Endothelial cell of umbilical vein (primary cell): ENCODE data around the gene CELF2. TPM values are rescaled to one million over a fixed set of nuclear protein-coding genes. Genes with fewer than 3 reads are reported as not detected.

Experiments
- BruUV-seq: library from RNA; stranded (reverse); fragments of 400-500 nt; replicated peaks from 2 replicates; lab custom pipeline; 2021; lab: Mats Ljungman, UMichigan
- CTCF ChIA-PET: fragments of 300-600, 350-600 bp; sonication (Branson Sonifier 250); formaldehyde crosslinking; loops from one replicate; lab custom pipeline; 2021; ENCODE audit warnings: antibody characterized with exemption, inconsistent platforms; lab: Charles Lee
- POLR2A ChIA-PET: fragments of 300-600, 350-600 bp; sonication (Branson Sonifier 250); formaldehyde crosslinking; loops from one replicate; lab custom pipeline; 2021; ENCODE audit warnings: antibody characterized with exemption, inconsistent platforms; lab: Charles Lee
- DNase-seq: peaks from one replicate; pipeline ENCODE4 v3.0.0-alpha.2; 2011; ENCODE audit warnings: low read depth, low spot score
- FAIRE-seq: peaks from 2 replicates; lab custom pipeline; 2011; peaks lifted over from hg19 to GRCh38; lab: Jason Lieb, UNC
- H2AFZ ChIP-seq: 2 replicates; pipeline ENCODE4 v1.6.0; 2012; ENCODE audit warnings: low read depth, low read length, control low read depth, inconsistent platforms
- H3K27ac ChIP-seq: 2 replicates; pipeline ENCODE4 v1.5.1; 2011; ENCODE audit warnings: low read depth, mild to moderate bottlenecking, control low read depth, low read length, moderate library complexity; ENCODE audit not compliant: insufficient read depth
- H3K27me3 ChIP-seq, 2 experiments: 2 replicates each; pipeline versions ENCODE4 v1.6.0 to v1.6.1; 2011; ENCODE audit warnings: low read length in 2 of 2, mixed read lengths in 1 of 2; ENCODE audit not compliant: control insufficient read depth in 2 of 2, insufficient read depth in 2 of 2
- H3K36me3 ChIP-seq, 2 experiments: 2 replicates in 1 of 2; 3 replicates in 1 of 2; pipeline ENCODE4 v1.5.1; 2011; ENCODE audit warnings: low read length in 2 of 2, mild to moderate bottlenecking in 1 of 2, moderate library complexity in 1 of 2; ENCODE audit not compliant: control insufficient read depth in 2 of 2, insufficient read depth in 2 of 2; ENCODE audit errors: extremely low read depth in 1 of 2
- H3K4me1 ChIP-seq: 3 replicates; pipeline ENCODE4 v1.5.1; 2011; ENCODE audit warnings: mild to moderate bottlenecking, low read length; ENCODE audit not compliant: control insufficient read depth, insufficient read depth; ENCODE audit errors: extremely low read depth
- H3K4me2 ChIP-seq: 2 replicates; pipeline ENCODE4 v1.6.1; 2011; ENCODE audit warnings: low read length, control low read depth, mixed read lengths; ENCODE audit not compliant: insufficient read depth
- H3K4me3 ChIP-seq, 3 experiments: fragments of 200-600 bp in 1 of 3; sonication (generic), shearing (Covaris generic) in 1 of 3; replicated peaks in 1 of 3; 2 replicates each; pipeline ENCODE4 v1.5.1; 2011 to 2016; ENCODE audit warnings: control low read depth in 3 of 3, low read length in 3 of 3, mild to moderate bottlenecking in 2 of 3, inconsistent platforms in 1 of 3, low read depth in 1 of 3, moderate library complexity in 1 of 3; ENCODE audit not compliant: insufficient read depth in 1 of 3
- H3K79me2 ChIP-seq: 2 replicates; pipeline ENCODE4 v1.6.0; 2012; ENCODE audit warnings: low read length, inconsistent platforms; ENCODE audit not compliant: control insufficient read depth, insufficient read depth
- H3K9ac ChIP-seq: replicated peaks from 2 replicates; pipeline ENCODE3; 2011; ENCODE audit warnings: low read length, control low read depth; ENCODE audit not compliant: insufficient read depth; ENCODE audit errors: extremely low read depth
- H3K9me1 ChIP-seq: replicated peaks from 3 replicates; pipeline ENCODE4 v1.6.0; 2011; ENCODE audit warnings: mild to moderate bottlenecking, low read length; ENCODE audit not compliant: control insufficient read depth, insufficient read depth; ENCODE audit errors: extremely low read depth
- H3K9me3 ChIP-seq: replicated peaks from 2 replicates; pipeline ENCODE4 v1.5.1; 2012; ENCODE audit warnings: low read length, inconsistent platforms; ENCODE audit not compliant: control insufficient read depth, insufficient read depth
- H4K20me1 ChIP-seq: replicated peaks from 2 replicates; pipeline ENCODE3; 2011; ENCODE audit warnings: mild to moderate bottlenecking, low read length; ENCODE audit not compliant: control insufficient read depth, insufficient read depth; ENCODE audit errors: extremely low read depth
- EZH2 ChIP-seq: IDR thresholded peaks from 2 replicates; pipeline ENCODE4 v1.6.1; 2012; ENCODE audit warnings: borderline replicate concordance, low read depth, mild to moderate bottlenecking, moderate library complexity, low read length, inconsistent platforms; ENCODE audit not compliant: severe bottlenecking
- FOS ChIP-seq: IDR thresholded peaks from 2 replicates; pipeline ENCODE4 v1.6.1; 2011; ENCODE audit warnings: mild to moderate bottlenecking, low read length, moderate library complexity, borderline replicate concordance; ENCODE audit not compliant: insufficient read depth
- GATA2 ChIP-seq: IDR thresholded peaks from 2 replicates; pipeline ENCODE4 v1.7.0; 2011; ENCODE audit warnings: low read depth, mild to moderate bottlenecking, moderate library complexity, mixed read lengths, low read length; ENCODE audit not compliant: insufficient read length, insufficient read depth
- JUN ChIP-seq: IDR thresholded peaks from 2 replicates; pipeline ENCODE4 v1.6.1; 2011; ENCODE audit warnings: borderline replicate concordance, low read depth; ENCODE audit not compliant: insufficient read length, insufficient read depth
- MYC ChIP-seq: IDR thresholded peaks from one replicate; pipeline ENCODE4 v1.6.1; 2011; ENCODE audit warnings: mild to moderate bottlenecking, low read depth, low read length
- POLR2A ChIP-seq: IDR thresholded peaks from 2 replicates; pipeline ENCODE4 v1.6.1; 2012; ENCODE audit warnings: low read depth, mild to moderate bottlenecking, control low read depth, low read length
- POLR2AphosphoS5 ChIP-seq: IDR thresholded peaks from 2 replicates; pipeline ENCODE4 v1.6.1; 2012; ENCODE audit warnings: low read depth, mild to moderate bottlenecking, control low read depth, low read length, moderate library complexity; ENCODE audit not compliant: insufficient read depth
- dilution Hi-C: fragments of 300-500 bp; cut with MboI; formaldehyde crosslinking; loops from one replicate; pipeline ENCODE4 v1.15.0; 2019; ENCODE audit warnings: low sequenced_read_pairs; ENCODE audit not compliant: extremely low pct_ligation_motif_present
- intact Hi-C: fragments of 100-400 bp; cut with micrococcal nuclease; formaldehyde crosslinking; loops from one replicate; pipeline ENCODE4 v1.10.0; 2022
- polyA plus RNA-seq, 4 experiments: library from polyadenylated mRNA; depleted of rRNA in 3 of 4; stranded (reverse) in 3 of 4; unstranded in 1 of 4; fragments of >200 nt; gene quantifications; 2 replicates each; pipeline versions ENCODE4 v1.2.1 to v1.2.3, GENCODE V29; 2011 to 2012; ENCODE audit warnings: missing spikeins in 1 of 4
- total RNA-seq: library from RNA; stranded (reverse); gene quantifications from 2 replicates; pipeline ENCODE4 v1.2.3, GENCODE V29; 2021
- TF ChIP-seq, protein P1 (sequence below), 2 donors: IDR thresholded peaks; 1 replicate in 1 of 2; 2 replicates in 1 of 2; pipeline ENCODE4 v1.5.1; 2011; ENCODE audit warnings: low read length in 2 of 2, mild to moderate bottlenecking in 2 of 2, moderate library complexity in 2 of 2, control low read depth in 1 of 2, inconsistent platforms in 1 of 2, low read depth in 1 of 2; ENCODE audit not compliant: insufficient read depth in 1 of 2; ENCODE audit errors: extremely low read depth in 1 of 2
- TF ChIP-seq, protein P2 (sequence below): IDR thresholded peaks from 2 replicates; pipeline ENCODE4 v1.6.1; 2011; ENCODE audit not compliant: insufficient read depth, insufficient read length

CELF2 gene
- total and polyA plus RNA-seq, 2 donors (not counting 3 experiments of a cell fraction or from before 2014, with no cell fraction given), result 21.6 to 42.6 TPM

DNA sequence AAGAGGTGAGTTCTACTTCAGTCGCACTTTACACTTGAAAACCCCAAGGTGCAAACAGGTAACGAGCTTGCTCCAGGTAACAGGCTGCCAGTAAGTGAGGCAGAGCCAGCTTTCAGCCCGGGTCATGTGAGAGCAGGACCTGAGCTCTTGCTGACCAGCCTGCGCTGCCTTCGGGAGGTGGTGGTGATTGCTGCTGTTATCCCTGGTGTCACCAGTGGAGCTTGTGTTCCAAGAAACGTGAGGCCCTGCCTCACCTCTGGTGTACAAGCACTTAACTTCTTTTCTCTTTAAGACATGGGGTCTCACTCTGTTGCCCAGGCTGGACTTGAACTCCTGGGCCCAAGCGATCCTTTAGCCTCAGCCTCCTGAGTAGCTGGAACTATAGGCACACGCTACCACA lies 265.0 kb downstream of the CELF2 start:
- Histone ChIP-seq H2AFZ (no peak overlapping the region), H3K79me2 (no peaks in the 10 kb centered on the region), H3K9ac (no peak overlapping the region), H3K4me1 (no peaks in the 10 kb centered on the region), H4K20me1 (no peaks in the 10 kb centered on the region), H3K36me3 (peaks cover 0 to 1% of the 10 kb centered on the region in 2 experiments), H3K9me3 (no peaks in the 10 kb centered on the region), H3K4me2 (no peak overlapping the region), H3K4me3 (no peak overlapping the region), H3K9me1 (no peaks in the 10 kb centered on the region), H3K27ac (no peak overlapping the region), H3K27me3 (no peaks in the 10 kb centered on the region)
- no peak for FAIRE-seq
- intact Hi-C loops, result no loop called here
- ChIA-PET CTCF (interaction anchor here (1.0 kb wide), 1 partner anchor 13 kb away, joined by 3 read pairs; no protein-coding TSS in a partner anchor), POLR2A (no interaction called here)
- TF ChIP-seq, protein P1, sequence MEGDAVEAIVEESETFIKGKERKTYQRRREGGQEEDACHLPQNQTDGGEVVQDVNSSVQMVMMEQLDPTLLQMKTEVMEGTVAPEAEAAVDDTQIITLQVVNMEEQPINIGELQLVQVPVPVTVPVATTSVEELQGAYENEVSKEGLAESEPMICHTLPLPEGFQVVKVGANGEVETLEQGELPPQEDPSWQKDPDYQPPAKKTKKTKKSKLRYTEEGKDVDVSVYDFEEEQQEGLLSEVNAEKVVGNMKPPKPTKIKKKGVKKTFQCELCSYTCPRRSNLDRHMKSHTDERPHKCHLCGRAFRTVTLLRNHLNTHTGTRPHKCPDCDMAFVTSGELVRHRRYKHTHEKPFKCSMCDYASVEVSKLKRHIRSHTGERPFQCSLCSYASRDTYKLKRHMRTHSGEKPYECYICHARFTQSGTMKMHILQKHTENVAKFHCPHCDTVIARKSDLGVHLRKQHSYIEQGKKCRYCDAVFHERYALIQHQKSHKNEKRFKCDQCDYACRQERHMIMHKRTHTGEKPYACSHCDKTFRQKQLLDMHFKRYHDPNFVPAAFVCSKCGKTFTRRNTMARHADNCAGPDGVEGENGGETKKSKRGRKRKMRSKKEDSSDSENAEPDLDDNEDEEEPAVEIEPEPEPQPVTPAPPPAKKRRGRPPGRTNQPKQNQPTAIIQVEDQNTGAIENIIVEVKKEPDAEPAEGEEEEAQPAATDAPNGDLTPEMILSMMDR (IDR thresholded peaks at IDR 0.05; ENCODE audit: extremely low read depth in 1 of 2, insufficient read depth in 1 of 2, low read depth in 1 of 2, low read length in 2 of 2), result no peak
- TF ChIP-seq GATA2 (no peak), JUN (no peak), POLR2A (no peak), POLR2AphosphoS5 (no peak), EZH2 (no peak), FOS (no peak), MYC (no peak)
- TF ChIP-seq, protein P2, sequence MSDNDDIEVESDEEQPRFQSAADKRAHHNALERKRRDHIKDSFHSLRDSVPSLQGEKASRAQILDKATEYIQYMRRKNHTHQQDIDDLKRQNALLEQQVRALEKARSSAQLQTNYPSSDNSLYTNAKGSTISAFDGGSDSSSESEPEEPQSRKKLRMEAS, result no peak
- no peak for DNase-seq
- dilution Hi-C loops, result no loop called here
- BruUV-seq, result no TSS peak
